Kidney epithelial cell (primary cell): Measurements from ENCODE around the gene AFP. TPM values are rescaled to one million over a fixed set of nuclear protein-coding genes. Genes with fewer than 3 reads are reported as not detected.

ENCODE experiments used
- DNase-seq: peaks from one replicate; pipeline ENCODE4 v3.0.0-alpha.2; 2010; ENCODE audit warnings: low read depth
- H3K27me3 ChIP-seq: 2 replicates; pipeline ENCODE4 v1.6.0; 2011; ENCODE audit warnings: low read length; ENCODE audit not compliant: control insufficient read depth, insufficient read depth
- H3K36me3 ChIP-seq: 2 replicates; pipeline ENCODE4 v1.5.1; 2011; ENCODE audit warnings: low read length; ENCODE audit not compliant: control insufficient read depth, insufficient read depth
- H3K4me3 ChIP-seq: 2 replicates; pipeline ENCODE4 v1.5.1; 2011; ENCODE audit warnings: low read depth, mild to moderate bottlenecking, control low read depth, low read length
- CTCF ChIP-seq: IDR thresholded peaks from 2 replicates; pipeline ENCODE4 v1.5.1; 2011; ENCODE audit warnings: mild to moderate bottlenecking, moderate library complexity, low read length, control low read depth, inconsistent platforms; ENCODE audit not compliant: insufficient read depth, poor library complexity, severe bottlenecking
- total RNA-seq: library from RNA; depleted of rRNA; stranded (reverse); fragments of >200 nt; gene quantifications from 2 replicates; pipeline ENCODE4 v1.2.3, GENCODE V29; 2015

Gene AFP
- total RNA-seq, 1 donor from 2014 or later = not detected

GRCh38 chr4:73481358-73481757, 45.3 kb downstream of the AFP start, which contains the start of gene AFM:
TSS of gene AFM (plus strand) at chr4:73481745. CDS start at chr4:73481776, 31 bp downstream.
- TF ChIP-seq CTCF = no peak
- no peaks in the 10 kb centered on the region for H3K36me3 ChIP-seq

GRCh38 chr4:73485085-73485484, 49.1 kb downstream of the AFP start:
- DNase-seq = no peak
- no peak for TF ChIP-seq CTCF
- no peak overlapping the region for H3K4me3 ChIP-seq
- H3K36me3 ChIP-seq = no peaks in the 10 kb centered on the region
- H3K27me3 ChIP-seq = peaks cover 2% of the 10 kb centered on the region

More at GRCh38 chr4:73481358-73481757, 45.3 kb downstream of the AFP start, which contains the start of gene AFM:
- no peak within 1 kb of the TSS for H3K4me3 ChIP-seq
- DNase-seq = no peak
- H3K27me3 ChIP-seq = peaks cover 2% of the 10 kb centered on the region

GRCh38 chr4:73485596-73485995, 49.6 kb downstream of the AFP start:
- Histone ChIP-seq H3K36me3 (no peaks in the 10 kb centered on the region), H3K4me3 (no peak overlapping the region), H3K27me3 (peaks cover 2% of the 10 kb centered on the region)
- TF ChIP-seq CTCF = no peak
- no peak for DNase-seq

GRCh38 chr4:73486497-73486896, 50.5 kb downstream of the AFP start:
- Histone ChIP-seq H3K36me3 (no peaks in the 10 kb centered on the region), H3K4me3 (no peak overlapping the region), H3K27me3 (peaks cover 2% of the 10 kb centered on the region)
- no peak for TF ChIP-seq CTCF
- no peak for DNase-seq

GRCh38 chr4:73487233-73487632, 51.2 kb downstream of the AFP start:
- no peaks in the 10 kb centered on the region for H3K36me3 ChIP-seq
- no peak for TF ChIP-seq CTCF
- no peak for DNase-seq
- peaks cover 2% of the 10 kb centered on the region for H3K27me3 ChIP-seq
- no peak overlapping the region for H3K4me3 ChIP-seq

GRCh38 chr4:73499996-73500765, 64.2 kb downstream of the AFP start:
- H3K36me3 ChIP-seq = no peaks in the 10 kb centered on the region
- H3K27me3 ChIP-seq = no peaks in the 10 kb centered on the region
- DNase-seq = no peak
- no peak overlapping the region for H3K4me3 ChIP-seq
- TF ChIP-seq CTCF = no peak
